ENCODE results near the gene FOLH1.
"Not testable (repeated sequence)": the region's sequence is repeated elsewhere in the genome, so short reads cannot be mapped to it uniquely, and the experiment has no call there.

- TF ChIP-seq POLR2A (IDR thresholded peaks at IDR 0.05) = not testable (repeated sequence)
- TF ChIP-seq, protein P1, sequence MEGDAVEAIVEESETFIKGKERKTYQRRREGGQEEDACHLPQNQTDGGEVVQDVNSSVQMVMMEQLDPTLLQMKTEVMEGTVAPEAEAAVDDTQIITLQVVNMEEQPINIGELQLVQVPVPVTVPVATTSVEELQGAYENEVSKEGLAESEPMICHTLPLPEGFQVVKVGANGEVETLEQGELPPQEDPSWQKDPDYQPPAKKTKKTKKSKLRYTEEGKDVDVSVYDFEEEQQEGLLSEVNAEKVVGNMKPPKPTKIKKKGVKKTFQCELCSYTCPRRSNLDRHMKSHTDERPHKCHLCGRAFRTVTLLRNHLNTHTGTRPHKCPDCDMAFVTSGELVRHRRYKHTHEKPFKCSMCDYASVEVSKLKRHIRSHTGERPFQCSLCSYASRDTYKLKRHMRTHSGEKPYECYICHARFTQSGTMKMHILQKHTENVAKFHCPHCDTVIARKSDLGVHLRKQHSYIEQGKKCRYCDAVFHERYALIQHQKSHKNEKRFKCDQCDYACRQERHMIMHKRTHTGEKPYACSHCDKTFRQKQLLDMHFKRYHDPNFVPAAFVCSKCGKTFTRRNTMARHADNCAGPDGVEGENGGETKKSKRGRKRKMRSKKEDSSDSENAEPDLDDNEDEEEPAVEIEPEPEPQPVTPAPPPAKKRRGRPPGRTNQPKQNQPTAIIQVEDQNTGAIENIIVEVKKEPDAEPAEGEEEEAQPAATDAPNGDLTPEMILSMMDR (IDR thresholded peaks at IDR 0.05) = not testable (repeated sequence)
These were observed 30.5 kb downstream of the FOLH1 start for GRCh38 chr11:49177936-49178335.
